ENCODE data around the gene DOCK10. TPM values are rescaled to one million over a fixed set of nuclear protein-coding genes. Genes with fewer than 3 reads are reported as not detected.

Gene DOCK10
- total and polyA plus RNA-seq, 10 of the 15 experiments (the other 5 are each of a cell fraction or from before 2014, with no cell fraction given) = 16.9 to 120 (median 85.5) TPM

DNA sequence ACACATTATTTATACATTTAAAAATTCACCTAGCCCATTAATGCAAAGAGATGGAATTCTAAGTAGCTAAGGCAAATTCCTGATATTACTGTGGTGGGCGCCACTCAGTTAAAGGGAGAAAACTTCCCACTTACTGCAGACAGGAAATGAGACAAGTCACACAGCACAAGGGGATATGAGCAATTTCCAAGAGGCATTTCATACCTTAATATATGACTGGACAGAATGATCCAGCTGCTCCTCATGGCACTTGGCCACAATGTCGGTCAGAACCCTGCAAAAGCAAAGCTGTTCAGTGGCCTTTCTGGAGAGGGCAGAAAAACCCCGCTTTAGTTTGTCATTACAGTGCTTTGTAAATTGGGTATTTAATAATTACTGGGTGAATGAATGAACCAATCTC, 204.7 kb downstream of the DOCK10 start (continued):
- TF ChIP-seq, protein P1, sequence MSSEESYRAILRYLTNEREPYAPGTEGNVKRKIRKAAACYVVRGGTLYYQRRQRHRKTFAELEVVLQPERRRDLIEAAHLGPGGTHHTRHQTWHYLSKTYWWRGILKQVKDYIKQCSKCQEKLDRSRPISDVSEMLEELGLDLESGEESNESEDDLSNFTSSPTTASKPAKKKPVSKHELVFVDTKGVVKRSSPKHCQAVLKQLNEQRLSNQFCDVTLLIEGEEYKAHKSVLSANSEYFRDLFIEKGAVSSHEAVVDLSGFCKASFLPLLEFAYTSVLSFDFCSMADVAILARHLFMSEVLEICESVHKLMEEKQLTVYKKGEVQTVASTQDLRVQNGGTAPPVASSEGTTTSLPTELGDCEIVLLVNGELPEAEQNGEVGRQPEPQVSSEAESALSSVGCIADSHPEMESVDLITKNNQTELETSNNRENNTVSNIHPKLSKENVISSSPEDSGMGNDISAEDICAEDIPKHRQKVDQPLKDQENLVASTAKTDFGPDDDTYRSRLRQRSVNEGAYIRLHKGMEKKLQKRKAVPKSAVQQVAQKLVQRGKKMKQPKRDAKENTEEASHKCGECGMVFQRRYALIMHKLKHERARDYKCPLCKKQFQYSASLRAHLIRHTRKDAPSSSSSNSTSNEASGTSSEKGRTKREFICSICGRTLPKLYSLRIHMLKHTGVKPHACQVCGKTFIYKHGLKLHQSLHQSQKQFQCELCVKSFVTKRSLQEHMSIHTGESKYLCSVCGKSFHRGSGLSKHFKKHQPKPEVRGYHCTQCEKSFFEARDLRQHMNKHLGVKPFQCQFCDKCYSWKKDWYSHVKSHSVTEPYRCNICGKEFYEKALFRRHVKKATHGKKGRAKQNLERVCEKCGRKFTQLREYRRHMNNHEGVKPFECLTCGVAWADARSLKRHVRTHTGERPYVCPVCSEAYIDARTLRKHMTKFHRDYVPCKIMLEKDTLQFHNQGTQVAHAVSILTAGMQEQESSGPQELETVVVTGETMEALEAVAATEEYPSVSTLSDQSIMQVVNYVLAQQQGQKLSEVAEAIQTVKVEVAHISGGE (CRISPR knock-in tag; IDR thresholded peaks at IDR 0.05) = no peak
- TF ChIP-seq NFYB (IDR thresholded peaks at IDR 0.05; ENCODE audit: insufficient read depth, low read depth, low read length) = no peak

DNA sequence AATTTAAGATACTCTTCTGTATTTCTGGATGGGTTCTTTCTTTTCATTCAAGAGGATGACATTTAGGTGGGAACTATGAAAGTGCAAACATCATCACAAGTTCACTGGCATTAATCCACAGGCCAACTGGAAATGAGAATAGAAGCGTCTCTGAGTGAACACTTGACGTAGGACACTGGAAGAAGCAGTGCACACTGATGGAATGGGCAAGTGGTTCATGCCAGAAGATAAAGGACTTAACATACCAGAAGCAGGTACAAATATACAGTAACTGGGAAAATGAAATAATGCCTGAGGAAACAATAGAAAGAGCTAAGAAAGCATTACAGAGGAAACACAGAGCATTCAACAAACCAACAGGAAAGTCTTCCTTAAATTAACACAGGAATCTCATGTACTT, 205.2 kb downstream of the DOCK10 start:
- Histone ChIP-seq H4K20me1 (ENCODE audit: control insufficient read depth, insufficient read depth) (no peaks in the 10 kb centered on the region), H3K9ac (ENCODE audit: control insufficient read depth, insufficient read depth, low read length) (no peak overlapping the region), H2AFZ (ENCODE audit: control insufficient read depth, low read depth, low read length) (no peak overlapping the region), H3K27me3 (replicated peaks in 1 of 2; ENCODE audit: control insufficient read depth in 2 of 2, insufficient read depth in 2 of 2, low read length in 1 of 2) (no peaks in the 10 kb centered on the region), H3K4me3 (no peak overlapping the region), H3K27ac (ENCODE audit: control insufficient read depth, insufficient read depth) (no peak overlapping the region), H3K36me3 (ENCODE audit: control insufficient read depth in 2 of 2, insufficient read depth in 2 of 2, low read length in 1 of 2) (peaks cover 2 to 58% of the 10 kb centered on the region in 2 experiments), H3K4me1 (ENCODE audit: control insufficient read depth, insufficient read depth, low read length) (no peaks in the 10 kb centered on the region), H3K4me2 (ENCODE audit: control insufficient read depth, insufficient read depth) (no peak overlapping the region), H3K79me2 (ENCODE audit: control insufficient read depth, insufficient read depth, low read length) (no peaks in the 10 kb centered on the region), H3K9me3 (replicated peaks; ENCODE audit: control insufficient read depth, insufficient read depth, low read length) (no peaks in the 10 kb centered on the region)
- DNase-seq (ENCODE audit: low read depth, low spot score) (no peak), FAIRE-seq (no peak), ATAC-seq (no peak)
- WGBS (ENCODE audit: insufficient coverage, insufficient replicate concordance, low lambda C conversion rate, missing lambda C conversion rate) = 98% methylated on average over 2 of the region's 2 CpGs
- no TSS peak for BruUV-seq (replicated peaks)
- in situ Hi-C loops (cut with MboI) (no loop called here), intact Hi-C loops (cut with micrococcal nuclease; ENCODE audit: unreplicated experiment) (no loop called here)
- POLR2A ChIA-PET = no interaction called here
- CTCF ChIA-PET = interaction anchor here (1.6 kb wide), 1 partner anchor 165 kb away, joined by 8 read pairs; no protein-coding TSS in a partner anchor
- RAD21 ChIA-PET (ENCODE audit: unreplicated experiment) = no interaction called here
- SMC1A ChIA-PET (ENCODE audit: uncharacterized antibody, unreplicated experiment) = interaction anchor here (0.6 to 1.1 kb wide), 3 partner anchors 10 to 16 kb away, joined by 3 to 4 read pairs (median 4); no protein-coding TSS in a partner anchor
- TF ChIP-seq PAX5 (IDR thresholded peaks at IDR 0.05; ENCODE audit: borderline replicate concordance, low read depth, low read length) (no peak), PAX8 (IDR thresholded peaks at IDR 0.05) (no peak), BMI1 (IDR thresholded peaks at IDR 0.05; ENCODE audit: borderline replicate concordance) (no peak), SRF (IDR thresholded peaks at IDR 0.05; ENCODE audit: low read depth in 2 of 2, low read length in 2 of 2) (no peak), CHD4 (IDR thresholded peaks at IDR 0.05) (no peak), IKZF1 (conservative IDR thresholded peaks at IDR 0.05) (no peak), SKIL (IDR thresholded peaks at IDR 0.05; ENCODE audit: low read depth, poor library complexity, severe bottlenecking) (no peak), ZNF687 (IDR thresholded peaks at IDR 0.05) (no peak)
- TF ChIP-seq, protein P2, sequence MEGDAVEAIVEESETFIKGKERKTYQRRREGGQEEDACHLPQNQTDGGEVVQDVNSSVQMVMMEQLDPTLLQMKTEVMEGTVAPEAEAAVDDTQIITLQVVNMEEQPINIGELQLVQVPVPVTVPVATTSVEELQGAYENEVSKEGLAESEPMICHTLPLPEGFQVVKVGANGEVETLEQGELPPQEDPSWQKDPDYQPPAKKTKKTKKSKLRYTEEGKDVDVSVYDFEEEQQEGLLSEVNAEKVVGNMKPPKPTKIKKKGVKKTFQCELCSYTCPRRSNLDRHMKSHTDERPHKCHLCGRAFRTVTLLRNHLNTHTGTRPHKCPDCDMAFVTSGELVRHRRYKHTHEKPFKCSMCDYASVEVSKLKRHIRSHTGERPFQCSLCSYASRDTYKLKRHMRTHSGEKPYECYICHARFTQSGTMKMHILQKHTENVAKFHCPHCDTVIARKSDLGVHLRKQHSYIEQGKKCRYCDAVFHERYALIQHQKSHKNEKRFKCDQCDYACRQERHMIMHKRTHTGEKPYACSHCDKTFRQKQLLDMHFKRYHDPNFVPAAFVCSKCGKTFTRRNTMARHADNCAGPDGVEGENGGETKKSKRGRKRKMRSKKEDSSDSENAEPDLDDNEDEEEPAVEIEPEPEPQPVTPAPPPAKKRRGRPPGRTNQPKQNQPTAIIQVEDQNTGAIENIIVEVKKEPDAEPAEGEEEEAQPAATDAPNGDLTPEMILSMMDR (IDR thresholded peaks at IDR 0.05 in 2 of 3, conservative IDR thresholded peaks at IDR 0.05 in 1 of 3; ENCODE audit: control insufficient read depth in 2 of 3, extremely low read depth in 1 of 3, insufficient read depth in 1 of 3, low read depth in 3 of 3, low read length in 3 of 3) = no peak
